HT1080 (cell line): ENCODE measurements around the gene IQGAP2. TPM values are rescaled to one million over a fixed set of nuclear protein-coding genes. Genes with fewer than 3 reads are reported as not detected.
"Not testable (repeated sequence)": the region's sequence is repeated elsewhere in the genome, so short reads cannot be mapped to it uniquely, and the experiment has no call there.

Source experiments
- DNase-seq: peaks from one replicate; pipeline ENCODE4 v3.0.0-alpha.2; 2015; ENCODE audit warnings: low read depth
- total RNA-seq: library from RNA; depleted of rRNA; stranded (reverse); fragments of >200 nt; shearing (Covaris generic); gene quantifications from 2 replicates; pipeline ENCODE4 v1.2.3, GENCODE V29; 2014

The IQGAP2 gene
- total RNA-seq, 1 experiment from 2014 or later: 0.16 TPM

- no peak for DNase-seq
Measured at GRCh38 chr5:76412511-76412910, 9.4 kb downstream of the IQGAP2 start.

GRCh38 chr5:76413746-76414145 is 10.7 kb downstream of the IQGAP2 start:
- no peak for DNase-seq

- no peak for DNase-seq
Measured at GRCh38 chr5:76414788-76415187, 11.7 kb downstream of the IQGAP2 start.

GRCh38 chr5:76415855-76416254 is 12.8 kb downstream of the IQGAP2 start:
- DNase-seq: no peak

- DNase-seq: no peak
Measured at GRCh38 chr5:76419597-76420298, 16.7 kb downstream of the IQGAP2 start.

- DNase-seq: no peak
Measured at GRCh38 chr5:76422227-76422626, 19.1 kb downstream of the IQGAP2 start.

GRCh38 chr5:76422742-76423141 is 19.7 kb downstream of the IQGAP2 start:
- DNase-seq: no peak

GRCh38 chr5:76425146-76425545 is 22.1 kb downstream of the IQGAP2 start:
- no peak for DNase-seq

GRCh38 chr5:76425928-76426804 is 23.1 kb downstream of the IQGAP2 start:
- no peak for DNase-seq

- DNase-seq: no peak
Measured at GRCh38 chr5:76427206-76428140, 24.4 kb downstream of the IQGAP2 start.

GRCh38 chr5:76428550-76428949 is 25.5 kb downstream of the IQGAP2 start:
- not testable (repeated sequence) for DNase-seq

- no peak for DNase-seq
Measured at GRCh38 chr5:76433261-76433660, 30.2 kb downstream of the IQGAP2 start.

- DNase-seq: not testable (repeated sequence)
Measured at GRCh38 chr5:76437507-76437906, 34.4 kb downstream of the IQGAP2 start.

GRCh38 chr5:76438025-76438424 is 34.9 kb downstream of the IQGAP2 start:
- no peak for DNase-seq

- DNase-seq: no peak
Measured at GRCh38 chr5:76439201-76439600, 36.1 kb downstream of the IQGAP2 start.

- no peak for DNase-seq
Measured at GRCh38 chr5:76439929-76440328, 36.8 kb downstream of the IQGAP2 start.

GRCh38 chr5:76441101-76441500 is 38.0 kb downstream of the IQGAP2 start:
- DNase-seq: no peak

GRCh38 chr5:76441890-76442673 is 39.0 kb downstream of the IQGAP2 start:
- no peak for DNase-seq

- no peak for DNase-seq
Measured at GRCh38 chr5:76443066-76443800, 40.1 kb downstream of the IQGAP2 start.

GRCh38 chr5:76445063-76445462 is 42.0 kb downstream of the IQGAP2 start:
- no peak for DNase-seq
